GM12878 (cell line): Measurements from ENCODE around the gene TUBA4B. TPM values are rescaled to one million over a fixed set of nuclear protein-coding genes. Genes with fewer than 3 reads are reported as not detected.

Experiments used
- ATAC-seq: fragments of 200-7000 bp; cut with Tn5 transposase; 3 replicates; pipeline ENCODE4 v1.9.1; 2020; ENCODE audit warnings: mild to moderate bottlenecking, moderate library complexity
- BruUV-seq: library from RNA; stranded (reverse); fragments of 400-500 nt; replicated peaks from 2 replicates; lab custom pipeline; 2021; lab: Mats Ljungman, UMichigan
- CTCF ChIA-PET: fragments of 300-600 bp; sonication (Branson Sonifier 250); formaldehyde crosslinking; extraction: SDS; loops from one replicate; lab custom pipeline; 2021; ENCODE audit warnings: inconsistent platforms; lab: Yijun Ruan, JAX
- POLR2A ChIA-PET: fragments of 350-600 bp; formaldehyde crosslinking; extraction: SDS; loops from one replicate; lab custom pipeline; 2021; ENCODE audit warnings: inconsistent platforms; lab: Charles Lee
- RAD21 ChIA-PET: fragments of 300-600 bp; sonication (Branson Sonifier 250); formaldehyde crosslinking; loops from one replicate; lab custom pipeline; 2023; ENCODE audit warnings: antibody characterized with exemption; ENCODE audit not compliant: unreplicated experiment; lab: Charles Lee
- SMC1A ChIA-PET: fragments of 300-600 bp; sonication (Branson Sonifier 250); formaldehyde crosslinking; loops from one replicate; lab custom pipeline; 2023; ENCODE audit not compliant: unreplicated experiment, uncharacterized antibody; lab: Charles Lee
- DNase-seq: peaks from one replicate; pipeline ENCODE4 v3.0.0-alpha.2; 2011; ENCODE audit warnings: low read depth, low spot score
- FAIRE-seq: peaks from 3 replicates; lab custom pipeline; 2011; peaks lifted over from hg19 to GRCh38; lab: Jason Lieb, UNC
- H2AFZ ChIP-seq: 2 replicates; pipeline ENCODE4 v1.6.0; 2011; ENCODE audit warnings: low read depth, low read length, control low read depth; ENCODE audit not compliant: control insufficient read depth
- H3K27ac ChIP-seq: 2 replicates; pipeline ENCODE4 v1.5.1; 2011; ENCODE audit warnings: control low read depth; ENCODE audit not compliant: control insufficient read depth, insufficient read depth
- H3K27me3 ChIP-seq, 2 experiments: replicated peaks in 1 of 2; 2 replicates each; pipeline versions ENCODE4 v1.6.0 to v1.6.1; 2011; ENCODE audit warnings: low read length in 1 of 2; ENCODE audit not compliant: control insufficient read depth in 2 of 2, insufficient read depth in 2 of 2
- H3K36me3 ChIP-seq, 2 experiments: 2 replicates each; pipeline ENCODE4 v1.5.1; 2011; ENCODE audit warnings: low read length in 1 of 2; ENCODE audit not compliant: control insufficient read depth in 2 of 2, insufficient read depth in 2 of 2
- H3K4me1 ChIP-seq: 2 replicates; pipeline ENCODE4 v1.6.1; 2011; ENCODE audit warnings: mild to moderate bottlenecking, low read length, moderate library complexity, mixed read lengths; ENCODE audit not compliant: control insufficient read depth, insufficient read depth
- H3K4me2 ChIP-seq: 2 replicates; pipeline ENCODE4 v1.6.0; 2011; ENCODE audit warnings: control low read depth; ENCODE audit not compliant: control insufficient read depth, insufficient read depth
- H3K4me3 ChIP-seq: fragments of 200-600 bp; sonication (generic); 2 replicates; pipeline ENCODE4 v1.5.1; 2016
- H3K79me2 ChIP-seq: 2 replicates; pipeline ENCODE4 v1.6.0; 2011; ENCODE audit warnings: low read length; ENCODE audit not compliant: control insufficient read depth, insufficient read depth
- H3K9ac ChIP-seq: 2 replicates; pipeline ENCODE4 v1.8.0; 2011; ENCODE audit warnings: low read length, control low read depth, mixed read lengths; ENCODE audit not compliant: control insufficient read depth, insufficient read depth
- H3K9me3 ChIP-seq: replicated peaks from 3 replicates; pipeline ENCODE4 v1.5.1; 2011; ENCODE audit warnings: mild to moderate bottlenecking, low read length; ENCODE audit not compliant: control insufficient read depth, insufficient read depth
- H4K20me1 ChIP-seq: 2 replicates; pipeline ENCODE4 v1.6.0; 2011; ENCODE audit not compliant: control insufficient read depth, insufficient read depth
- BMI1 ChIP-seq: fragments of 450-650 bp; IDR thresholded peaks from 2 replicates; pipeline ENCODE4 v1.6.1; 2016; ENCODE audit warnings: mild to moderate bottlenecking, moderate library complexity, borderline replicate concordance
- CBX5 ChIP-seq: sonication (generic); IDR thresholded peaks from 2 replicates; pipeline ENCODE4 v1.6.1; 2016; ENCODE audit warnings: low read depth, moderate library complexity, mild to moderate bottlenecking, inconsistent platforms
- EP300 ChIP-seq, 2 experiments: fragments of 150-350 bp in 1 of 2; IDR thresholded peaks; 2 replicates each; pipeline ENCODE4 v1.6.1; 2011 to 2012; ENCODE audit warnings: low read depth in 2 of 2, low read length in 2 of 2, borderline replicate concordance in 1 of 2, improper control_type of control experiment in 1 of 2, inconsistent platforms in 1 of 2; ENCODE audit not compliant: control insufficient read depth in 1 of 2
- ESRRA ChIP-seq: IDR thresholded peaks from 2 replicates; pipeline ENCODE4 v1.6.1; 2012; ENCODE audit warnings: mild to moderate bottlenecking, low read length, improper control_type of control experiment
- FOXM1 ChIP-seq: IDR thresholded peaks from 2 replicates; pipeline ENCODE4 v1.6.1; 2012; ENCODE audit warnings: low read depth, mild to moderate bottlenecking, inconsistent platforms, low read length, moderate library complexity
- HDGF ChIP-seq: fragments of 450-650 bp; IDR thresholded peaks from 2 replicates; pipeline ENCODE4 v1.6.1; 2016; ENCODE audit warnings: antibody characterized with exemption
- KLF5 ChIP-seq: fragments of 450-650 bp; IDR thresholded peaks from 2 replicates; pipeline ENCODE4 v1.6.1; 2014; ENCODE audit warnings: mild to moderate bottlenecking; ENCODE audit not compliant: partially characterized antibody
- MYC ChIP-seq: IDR thresholded peaks from 2 replicates; pipeline ENCODE4 v1.6.1; 2011; ENCODE audit warnings: mild to moderate bottlenecking, low read length, moderate library complexity, inconsistent platforms; ENCODE audit not compliant: insufficient read depth, insufficient replicate concordance, insufficient read length, severe bottlenecking
- NFYB ChIP-seq: IDR thresholded peaks from 2 replicates; pipeline ENCODE4 v1.6.1; 2011; ENCODE audit warnings: low read depth, mild to moderate bottlenecking, low read length, improper control_type of control experiment, moderate library complexity; ENCODE audit not compliant: insufficient read depth
- NR2C1 ChIP-seq: fragments of 450-650 bp; IDR thresholded peaks from 2 replicates; pipeline ENCODE4 v1.6.1; 2017; ENCODE audit warnings: antibody characterized with exemption, mild to moderate bottlenecking, moderate library complexity
- REST ChIP-seq: IDR thresholded peaks from 2 replicates; pipeline ENCODE4 v1.6.1; 2012; ENCODE audit warnings: mild to moderate bottlenecking, low read depth, low read length
- RFX5 ChIP-seq: IDR thresholded peaks from 2 replicates; pipeline ENCODE4 v1.6.1; 2011; ENCODE audit warnings: low read depth, low read length, improper control_type of control experiment
- SIN3A ChIP-seq: IDR thresholded peaks from 2 replicates; pipeline ENCODE4 v1.6.1; 2012; ENCODE audit warnings: low read depth, low read length, improper control_type of control experiment
- TBL1XR1 ChIP-seq: IDR thresholded peaks from 2 replicates; pipeline ENCODE4 v1.6.1; 2012; ENCODE audit warnings: low read depth, low read length, improper control_type of control experiment
- WGBS: methylation state at CpG from one replicate; pipeline ENCODE4 v1.1.6; 2016; ENCODE audit warnings: low lambda C conversion rate; ENCODE audit not compliant: insufficient replicate concordance, insufficient coverage; ENCODE audit errors: missing lambda C conversion rate; 5-methylcytosine and 5-hydroxymethylcytosine counted together
- in situ Hi-C: fragments of 300-500 bp; cut with MboI; formaldehyde crosslinking; loops from 9 replicates; pipeline ENCODE4 v1.14.3; 2018; ENCODE audit warnings: mixed read lengths
- intact Hi-C: fragments of 100-400 bp; cut with micrococcal nuclease; formaldehyde crosslinking; loops from one replicate; pipeline ENCODE4 v1.14.2; 2022; ENCODE audit not compliant: unreplicated experiment
- polyA plus RNA-seq, 11 experiments: library from polyadenylated mRNA; depleted of rRNA in 4 of 11; unstranded in 6 of 11; stranded (reverse) in 5 of 11; fragments of >200 nt; fragmentation: Nextera tagmentation in 4 of 11; fragmentation: Illumina TruSeq in 1 of 11; extraction: Ambion mirVana in 4 of 11; extraction: Trizol in 1 of 11; gene quantifications; 1 replicate in 1 of 11; 2 replicates in 10 of 11; pipeline versions ENCODE4 v1.2.1 to v1.2.3, GENCODE V29; 2011 to 2016; ENCODE audit warnings: inconsistent platforms in 2 of 11, missing spikeins in 2 of 11, low read depth in 1 of 11
- total RNA-seq, 4 experiments: library from RNA; depleted of rRNA in 3 of 4; stranded (reverse); fragments of >200 nt in 3 of 4; fragmentation: Illumina TruSeq in 1 of 4; extraction: Trizol in 1 of 4; gene quantifications; 2 replicates each; pipeline versions ENCODE4 v1.2.1 to v1.2.3, GENCODE V29; 2013 to 2021
- TF ChIP-seq, protein P1 (sequence below): fragments of 450-650 bp; IDR thresholded peaks from 2 replicates; pipeline ENCODE4 v1.6.1; 2017; ENCODE audit warnings: mild to moderate bottlenecking, moderate library complexity

The TUBA4B gene
- total and polyA plus RNA-seq, 10 of the 15 experiments (the other 5 are each of a cell fraction or from before 2014, with no cell fraction given) = 0.07 TPM; not detected in 9

DNA sequence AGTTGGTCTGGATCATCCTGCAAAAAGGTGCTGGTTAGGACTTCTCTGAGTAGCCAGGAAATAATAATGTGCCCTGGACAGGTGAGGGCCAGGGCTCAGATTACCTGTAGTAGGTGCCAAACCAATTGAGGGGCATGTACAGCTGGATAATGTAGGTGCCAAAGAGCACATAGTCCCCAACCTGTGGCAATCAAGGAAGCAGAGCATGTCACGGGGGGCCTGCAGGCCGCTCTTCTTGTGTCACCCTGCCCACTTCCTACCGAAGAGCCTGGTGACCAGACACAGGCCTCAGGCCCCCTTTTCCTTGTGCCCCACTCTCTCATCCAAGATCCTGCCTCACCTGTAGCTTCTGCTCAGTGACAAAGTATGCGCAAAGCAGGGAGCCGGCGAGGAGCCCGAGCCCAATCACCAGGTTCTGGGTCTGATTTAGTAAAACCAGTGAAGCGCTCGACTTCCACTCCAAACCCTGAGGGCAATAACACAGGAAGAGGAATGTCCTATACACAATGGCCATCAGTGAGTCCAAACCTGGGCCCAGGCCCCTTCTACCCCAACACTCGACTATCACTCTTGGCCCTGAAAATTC, 39.5 kb upstream of the TUBA4B start:
- no peak overlapping the region for H2AFZ ChIP-seq
- ChIA-PET CTCF (interaction anchor here (1.4 to 3.0 kb wide), 2 partner anchors 39 to 82 kb away, joined by 4 to 11 read pairs; no protein-coding TSS in a partner anchor), POLR2A (no interaction called here), SMC1A (no interaction called here), RAD21 (no interaction called here)
- no peak overlapping the region for H3K4me2 ChIP-seq
- no peak overlapping the region for H3K9ac ChIP-seq
- no peak for ATAC-seq
- 96% methylated on average over 10 of the region's 10 CpGs for WGBS
- H3K4me3 ChIP-seq = no peak overlapping the region
- no peaks in the 10 kb centered on the region for H3K9me3 ChIP-seq
- H3K27ac ChIP-seq = no peak overlapping the region
- H3K4me1 ChIP-seq = peaks cover 9% of the 10 kb centered on the region
- no peak for DNase-seq
- in situ Hi-C loops (no loop called here), intact Hi-C loops (no loop called here)
- H4K20me1 ChIP-seq = no peaks in the 10 kb centered on the region
- H3K79me2 ChIP-seq = peaks cover 12% of the 10 kb centered on the region
- FAIRE-seq = no peak
- H3K36me3 ChIP-seq = peaks cover 0 to 15% of the 10 kb centered on the region in 2 experiments; a peak in 3 of 4 replicates
- BruUV-seq = no TSS peak
- H3K27me3 ChIP-seq = no peaks in the 10 kb centered on the region
- TF ChIP-seq KLF5 (no peak), RFX5 (no peak), ESRRA (no peak), EP300 (IDR thresholded peaks at IDR 0.05; ENCODE audit: borderline replicate concordance in 1 of 2, control insufficient read depth in 1 of 2, low read depth in 2 of 2, low read length in 2 of 2) (no peak), FOXM1 (no peak), REST (no peak), NFYB (no peak), HDGF (no peak), BMI1 (no peak), CBX5 (no peak), SIN3A (no peak), TBL1XR1 (no peak), MYC (no peak), NR2C1 (no peak)
- TF ChIP-seq, protein P1, sequence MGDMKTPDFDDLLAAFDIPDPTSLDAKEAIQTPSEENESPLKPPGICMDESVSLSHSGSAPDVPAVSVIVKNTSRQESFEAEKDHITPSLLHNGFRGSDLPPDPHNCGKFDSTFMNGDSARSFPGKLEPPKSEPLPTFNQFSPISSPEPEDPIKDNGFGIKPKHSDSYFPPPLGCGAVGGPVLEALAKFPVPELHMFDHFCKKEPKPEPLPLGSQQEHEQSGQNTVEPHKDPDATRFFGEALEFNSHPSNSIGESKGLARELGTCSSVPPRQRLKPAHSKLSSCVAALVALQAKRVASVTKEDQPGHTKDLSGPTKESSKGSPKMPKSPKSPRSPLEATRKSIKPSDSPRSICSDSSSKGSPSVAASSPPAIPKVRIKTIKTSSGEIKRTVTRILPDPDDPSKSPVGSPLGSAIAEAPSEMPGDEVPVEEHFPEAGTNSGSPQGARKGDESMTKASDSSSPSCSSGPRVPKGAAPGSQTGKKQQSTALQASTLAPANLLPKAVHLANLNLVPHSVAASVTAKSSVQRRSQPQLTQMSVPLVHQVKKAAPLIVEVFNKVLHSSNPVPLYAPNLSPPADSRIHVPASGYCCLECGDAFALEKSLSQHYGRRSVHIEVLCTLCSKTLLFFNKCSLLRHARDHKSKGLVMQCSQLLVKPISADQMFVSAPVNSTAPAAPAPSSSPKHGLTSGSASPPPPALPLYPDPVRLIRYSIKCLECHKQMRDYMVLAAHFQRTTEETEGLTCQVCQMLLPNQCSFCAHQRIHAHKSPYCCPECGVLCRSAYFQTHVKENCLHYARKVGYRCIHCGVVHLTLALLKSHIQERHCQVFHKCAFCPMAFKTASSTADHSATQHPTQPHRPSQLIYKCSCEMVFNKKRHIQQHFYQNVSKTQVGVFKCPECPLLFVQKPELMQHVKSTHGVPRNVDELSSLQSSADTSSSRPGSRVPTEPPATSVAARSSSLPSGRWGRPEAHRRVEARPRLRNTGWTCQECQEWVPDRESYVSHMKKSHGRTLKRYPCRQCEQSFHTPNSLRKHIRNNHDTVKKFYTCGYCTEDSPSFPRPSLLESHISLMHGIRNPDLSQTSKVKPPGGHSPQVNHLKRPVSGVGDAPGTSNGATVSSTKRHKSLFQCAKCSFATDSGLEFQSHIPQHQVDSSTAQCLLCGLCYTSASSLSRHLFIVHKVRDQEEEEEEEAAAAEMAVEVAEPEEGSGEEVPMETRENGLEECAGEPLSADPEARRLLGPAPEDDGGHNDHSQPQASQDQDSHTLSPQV = no peak
